GM12892 (cell line): ENCODE results near the gene ADAMTS16.

Experiments used
- POLR2A ChIP-seq: IDR thresholded peaks from 2 replicates; pipeline ENCODE4 v1.6.1; 2011; ENCODE audit warnings: low read depth, low read length, control low read depth
- POLR2AphosphoS5 ChIP-seq: IDR thresholded peaks from 2 replicates; pipeline ENCODE4 v1.6.1; 2011; ENCODE audit warnings: low read depth, low read length, control low read depth
- TAF1 ChIP-seq: IDR thresholded peaks from 2 replicates; pipeline ENCODE4 v1.6.1; 2011; ENCODE audit warnings: low read depth, mild to moderate bottlenecking, control low read depth, low read length, borderline replicate concordance

DNA sequence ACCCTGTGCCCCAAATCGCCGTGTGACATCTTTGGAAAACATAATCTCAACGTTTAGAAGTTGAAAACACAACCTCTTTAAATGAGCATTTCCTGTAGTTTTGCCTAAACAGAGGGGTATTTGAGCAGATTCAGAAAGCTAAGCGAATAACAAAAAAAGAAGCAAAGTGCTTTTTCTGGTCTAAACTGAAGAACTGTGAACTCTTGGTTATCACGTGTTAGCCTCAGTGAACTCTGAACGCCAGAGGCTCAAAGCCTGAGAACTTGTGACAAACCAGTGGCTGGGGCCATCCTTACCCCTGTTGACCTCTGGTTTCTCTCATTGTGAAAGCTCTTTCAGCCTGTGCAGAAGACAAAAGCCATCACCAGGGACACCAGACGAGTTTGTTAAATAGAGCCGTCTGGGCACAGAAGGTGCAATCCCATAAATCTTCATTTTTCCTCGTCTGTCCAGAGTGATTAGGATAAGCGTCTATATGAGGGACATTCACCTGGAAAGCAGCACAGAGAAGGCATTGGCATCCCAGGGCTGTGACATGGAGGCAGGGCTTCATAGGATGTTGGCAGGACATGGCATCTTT lies 220.9 kb downstream of the ADAMTS16 start:
- TF ChIP-seq POLR2AphosphoS5 (no peak), POLR2A (no peak), TAF1 (no peak)
